VCaP (cell line): ENCODE data around the gene PRPH2.
"Not testable (repeated sequence)": the region's sequence is repeated elsewhere in the genome, so short reads cannot be mapped to it uniquely, and the experiment has no call there.

ENCODE experiments used
- H3K27ac ChIP-seq: fragments of 450-650 bp; 2 replicates; pipeline ENCODE4 v1.5.1; 2017
- TF ChIP-seq, protein P1 (sequence below): fragments of 450-650 bp; conservative IDR thresholded peaks from 2 replicates; pipeline ENCODE4 v1.5.1; 2017; ENCODE audit warnings: mild to moderate bottlenecking, moderate library complexity

PRPH2 gene

DNA sequence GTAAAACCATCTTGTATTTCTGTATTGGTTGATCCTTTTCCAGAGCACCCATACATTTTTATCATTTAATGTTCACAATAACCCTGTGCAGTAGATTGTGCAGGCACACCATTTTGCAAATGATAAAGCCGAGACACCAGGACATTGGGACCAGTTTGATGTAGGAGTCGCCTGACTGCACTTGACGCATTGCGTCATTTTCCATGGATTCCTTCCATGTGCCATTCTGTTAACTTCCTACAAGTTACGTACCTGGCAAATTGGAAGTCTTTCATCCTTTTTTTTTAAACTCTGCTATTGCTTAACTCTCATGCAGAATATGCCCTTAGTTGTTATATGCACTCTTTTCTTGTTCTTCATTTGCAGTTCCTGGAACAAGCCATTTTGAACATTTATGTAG, 43.0 kb downstream of the PRPH2 start:
- TF ChIP-seq, protein P1, sequence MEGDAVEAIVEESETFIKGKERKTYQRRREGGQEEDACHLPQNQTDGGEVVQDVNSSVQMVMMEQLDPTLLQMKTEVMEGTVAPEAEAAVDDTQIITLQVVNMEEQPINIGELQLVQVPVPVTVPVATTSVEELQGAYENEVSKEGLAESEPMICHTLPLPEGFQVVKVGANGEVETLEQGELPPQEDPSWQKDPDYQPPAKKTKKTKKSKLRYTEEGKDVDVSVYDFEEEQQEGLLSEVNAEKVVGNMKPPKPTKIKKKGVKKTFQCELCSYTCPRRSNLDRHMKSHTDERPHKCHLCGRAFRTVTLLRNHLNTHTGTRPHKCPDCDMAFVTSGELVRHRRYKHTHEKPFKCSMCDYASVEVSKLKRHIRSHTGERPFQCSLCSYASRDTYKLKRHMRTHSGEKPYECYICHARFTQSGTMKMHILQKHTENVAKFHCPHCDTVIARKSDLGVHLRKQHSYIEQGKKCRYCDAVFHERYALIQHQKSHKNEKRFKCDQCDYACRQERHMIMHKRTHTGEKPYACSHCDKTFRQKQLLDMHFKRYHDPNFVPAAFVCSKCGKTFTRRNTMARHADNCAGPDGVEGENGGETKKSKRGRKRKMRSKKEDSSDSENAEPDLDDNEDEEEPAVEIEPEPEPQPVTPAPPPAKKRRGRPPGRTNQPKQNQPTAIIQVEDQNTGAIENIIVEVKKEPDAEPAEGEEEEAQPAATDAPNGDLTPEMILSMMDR = no peak
- no peak overlapping the region for H3K27ac ChIP-seq

DNA sequence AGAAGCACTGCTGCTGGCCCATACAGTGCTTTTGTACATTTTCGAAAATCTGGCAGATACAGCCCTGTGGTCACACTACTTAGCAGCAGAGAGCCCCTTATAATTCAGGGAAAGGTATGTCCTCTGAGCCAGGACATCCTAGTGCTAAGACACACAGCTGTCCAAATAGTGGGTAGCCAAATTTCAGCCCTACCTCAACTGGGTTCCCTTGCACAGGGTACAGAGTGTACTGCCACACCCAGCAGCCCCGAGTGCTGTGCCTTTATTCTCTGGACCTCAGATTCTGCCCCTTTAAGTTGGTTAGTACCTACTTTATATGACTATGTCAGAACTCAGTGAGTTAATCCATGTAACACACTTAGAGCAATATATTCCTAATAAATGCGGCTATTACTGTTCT, 47.6 kb downstream of the PRPH2 start:
- H3K27ac ChIP-seq = no peak overlapping the region
- TF ChIP-seq, protein P1 = no peak

DNA sequence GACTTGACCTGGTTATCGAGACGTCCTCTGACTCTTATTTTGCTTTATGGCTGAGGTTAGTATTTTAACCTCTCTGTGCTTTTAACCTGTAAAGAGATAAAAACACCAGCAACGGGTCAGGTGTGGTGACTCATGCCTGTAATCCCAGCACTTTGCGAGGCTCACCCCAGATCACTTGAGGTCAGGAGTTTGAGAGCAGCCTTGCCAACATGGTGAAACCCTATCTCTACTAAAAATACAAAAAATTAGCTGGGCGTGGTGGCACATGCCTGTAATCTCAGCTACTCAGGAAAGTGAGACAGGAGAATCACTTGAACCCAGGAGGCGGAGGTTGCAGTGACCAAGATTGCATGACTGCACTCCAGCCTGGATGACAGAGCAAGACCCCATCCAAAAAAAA, 48.0 kb downstream of the PRPH2 start:
- not testable (repeated sequence) for H3K27ac ChIP-seq

DNA sequence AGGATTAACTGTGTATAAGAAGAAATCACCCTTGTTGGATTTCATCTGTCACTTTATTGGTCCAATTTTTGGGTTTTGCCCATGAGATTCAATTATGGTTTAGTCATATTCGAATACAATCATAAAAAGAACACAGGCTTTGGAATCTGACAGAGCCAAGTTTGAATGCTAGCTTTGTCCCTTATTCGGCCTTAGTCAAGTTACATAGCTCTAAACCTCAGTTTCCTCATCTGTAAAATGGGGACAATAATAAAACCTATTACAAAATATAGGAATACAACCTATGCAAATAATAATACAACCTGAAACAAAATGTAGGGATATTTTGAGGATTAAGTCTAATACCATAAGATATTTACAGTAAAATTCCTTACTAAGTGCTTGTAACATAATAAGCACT, 57.7 kb downstream of the PRPH2 start:
- TF ChIP-seq, protein P1 = no peak
- H3K27ac ChIP-seq = no peak overlapping the region

DNA sequence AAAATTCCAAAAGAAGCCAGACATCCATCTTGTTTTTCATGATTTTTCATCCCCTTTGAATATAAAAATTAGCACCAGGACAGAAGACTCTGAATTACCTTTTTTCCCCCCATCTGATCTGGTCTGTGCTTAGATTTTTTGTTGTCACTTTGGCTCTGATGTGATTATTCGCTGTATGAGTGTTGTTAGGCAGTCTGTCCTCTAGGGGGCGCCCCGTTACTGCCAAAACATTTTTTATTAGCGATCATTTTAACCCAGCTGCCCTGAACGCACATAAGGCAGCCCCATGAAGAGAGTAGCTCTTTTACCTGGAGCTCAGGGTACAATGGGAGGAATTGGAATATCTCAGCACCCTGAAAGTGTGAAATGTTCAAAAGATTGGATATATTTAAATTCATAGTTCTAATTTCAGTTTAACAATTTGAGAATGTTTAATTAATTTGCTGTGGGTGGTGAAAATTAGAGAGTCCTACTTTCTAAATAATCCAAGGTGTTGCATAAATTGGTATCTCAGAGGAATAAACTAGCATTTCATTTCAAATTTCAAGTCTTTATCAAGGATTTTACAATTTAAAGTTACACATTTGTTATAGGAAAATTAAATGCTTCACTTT, 60.8 kb downstream of the PRPH2 start:
- H3K27ac ChIP-seq = no peak overlapping the region
- TF ChIP-seq, protein P1 = peak; percentile 88

DNA sequence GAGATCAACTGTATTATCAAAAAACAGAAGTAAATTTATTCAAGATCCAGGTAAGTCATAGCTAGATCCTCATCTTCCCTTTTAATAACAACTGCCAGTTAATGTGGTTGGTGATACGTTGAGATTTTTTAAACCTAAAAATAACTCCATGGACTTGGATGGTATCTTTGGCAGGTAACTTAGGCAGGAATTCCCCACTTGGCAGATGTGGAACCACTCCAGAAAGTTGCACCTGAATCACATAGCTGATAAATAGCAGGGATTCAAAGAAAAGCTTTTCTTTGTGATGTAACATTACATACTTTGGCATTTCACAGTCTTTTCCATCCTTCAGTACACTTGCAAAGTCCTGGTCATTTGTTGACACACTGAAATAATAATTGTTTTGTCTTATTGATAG, 62.6 kb downstream of the PRPH2 start:
- TF ChIP-seq, protein P1 = no peak

DNA sequence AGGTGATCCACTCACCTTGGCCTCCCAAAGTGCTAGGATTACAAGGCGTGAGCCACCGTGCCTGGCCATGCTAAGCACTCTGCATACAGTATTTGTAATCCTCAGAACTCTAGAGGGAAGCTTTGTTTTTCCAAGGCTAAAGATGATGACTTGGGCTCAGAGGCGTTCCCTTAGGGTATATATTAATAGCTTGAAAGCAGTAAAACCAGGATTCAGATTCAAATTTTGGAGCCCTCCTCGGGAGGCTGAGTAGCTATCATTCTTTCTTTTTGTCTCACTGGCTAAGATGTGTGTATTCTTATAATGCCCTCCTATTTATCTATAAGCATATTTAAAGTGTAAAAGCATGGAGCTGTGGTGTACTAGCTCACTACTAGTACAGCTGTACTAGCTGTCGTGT, 68.5 kb downstream of the PRPH2 start:
- TF ChIP-seq, protein P1 = no peak
- no peak overlapping the region for H3K27ac ChIP-seq

More for the DNA sequence above, 62.6 kb downstream of the PRPH2 start:
- H3K27ac ChIP-seq = no peak overlapping the region

DNA sequence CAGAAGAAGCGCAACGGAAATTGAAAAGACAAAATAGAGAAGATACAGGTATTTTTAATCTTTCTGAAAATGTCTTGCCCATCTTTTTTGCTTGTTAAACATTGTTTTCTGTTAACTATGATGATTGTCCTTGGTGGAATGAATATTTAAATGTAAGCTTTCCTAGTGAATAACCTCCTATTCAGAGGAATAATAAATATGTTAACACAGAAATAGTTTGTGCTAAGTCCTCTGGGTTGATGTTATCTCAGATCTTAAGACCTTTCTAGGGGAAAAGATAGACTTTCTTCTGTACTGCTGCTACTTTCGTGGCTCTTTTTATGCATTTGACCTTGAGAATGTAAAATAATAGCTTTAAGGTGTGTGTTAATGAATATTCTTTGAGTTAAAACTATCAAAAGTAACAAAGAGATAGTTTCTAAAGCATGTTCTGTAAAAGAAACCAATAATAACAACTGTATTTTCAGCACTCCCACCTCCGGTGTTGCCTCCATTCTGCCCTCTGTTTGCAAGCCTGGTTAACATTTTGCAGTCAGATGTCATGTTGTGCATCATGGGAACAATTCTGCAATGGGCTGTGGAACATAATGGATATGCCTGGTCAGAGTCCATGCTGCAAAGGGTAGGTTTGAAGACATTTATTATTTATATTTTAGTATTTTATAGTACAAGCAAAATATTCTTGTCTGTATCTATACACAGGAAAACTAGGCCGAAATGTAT, 70.2 kb downstream of the PRPH2 start:
- TF ChIP-seq, protein P1 = no peak
- no peak overlapping the region for H3K27ac ChIP-seq
